Fibroblast of lung (primary cell): ENCODE measurements around the gene CXADR. TPM values are rescaled to one million over a fixed set of nuclear protein-coding genes. Genes with fewer than 3 reads are reported as not detected.

Source experiments
- DNase-seq, 2 donors: peaks; one replicate each; pipeline versions ENCODE4 v3.0.0 to v3.0.0-alpha.2; 2010; ENCODE audit warnings: low read depth in 2 of 2
- H2AFZ ChIP-seq: 2 replicates; pipeline ENCODE4 v1.5.1; 2012; ENCODE audit warnings: low read length, control low read depth, inconsistent platforms
- H3K27ac ChIP-seq: 2 replicates; pipeline ENCODE4 v1.5.1; 2011; ENCODE audit warnings: low read length, control low read depth; ENCODE audit not compliant: insufficient read depth
- H3K27me3 ChIP-seq: 2 replicates; pipeline ENCODE4 v1.5.1; 2011; ENCODE audit warnings: mild to moderate bottlenecking, low read length; ENCODE audit not compliant: control insufficient read depth, insufficient read depth
- H3K36me3 ChIP-seq: 2 replicates; pipeline ENCODE4 v1.5.1; 2011; ENCODE audit warnings: low read length; ENCODE audit not compliant: control insufficient read depth, insufficient read depth
- H3K4me1 ChIP-seq: 2 replicates; pipeline ENCODE4 v1.5.1; 2011; ENCODE audit warnings: low read length; ENCODE audit not compliant: control insufficient read depth, insufficient read depth; ENCODE audit errors: extremely low read depth
- H3K4me2 ChIP-seq: 2 replicates; pipeline ENCODE4 v1.5.1; 2011; ENCODE audit warnings: low read length, control low read depth; ENCODE audit not compliant: insufficient read depth; ENCODE audit errors: extremely low read depth
- H3K4me3 ChIP-seq, 4 experiments: fragments of 200-600 bp in 1 of 4; sonication (generic) in 1 of 4; replicated peaks in 1 of 4; 2 replicates each; pipeline ENCODE4 v1.5.1; 2011 to 2016; ENCODE audit warnings: low read length in 4 of 4, low read depth in 3 of 4, mild to moderate bottlenecking in 3 of 4, control low read depth in 2 of 4, inconsistent platforms in 1 of 4, mixed read lengths in 1 of 4; ENCODE audit not compliant: insufficient read depth in 1 of 4; ENCODE audit errors: control extremely low read depth in 1 of 4
- H3K79me2 ChIP-seq: 2 replicates; pipeline ENCODE4 v1.5.1; 2012; ENCODE audit warnings: mild to moderate bottlenecking, low read length, inconsistent platforms; ENCODE audit not compliant: control insufficient read depth, insufficient read depth
- H3K9ac ChIP-seq: 2 replicates; pipeline ENCODE4 v1.5.1; 2011; ENCODE audit warnings: mild to moderate bottlenecking, low read length, control low read depth; ENCODE audit not compliant: insufficient read depth
- H3K9me3 ChIP-seq: 2 replicates; pipeline ENCODE4 v1.5.1; 2012; ENCODE audit warnings: low read depth, low read length; ENCODE audit not compliant: control insufficient read depth, insufficient read depth
- H4K20me1 ChIP-seq: 2 replicates; pipeline ENCODE4 v1.5.1; 2011; ENCODE audit warnings: low read length; ENCODE audit not compliant: control insufficient read depth, insufficient read depth; ENCODE audit errors: extremely low read depth
- EZH2 ChIP-seq: IDR thresholded peaks from 2 replicates; pipeline ENCODE4 v1.5.1; 2012; ENCODE audit warnings: low read length, control low read depth, mild to moderate bottlenecking; ENCODE audit errors: missing control alignments
- polyA plus RNA-seq, 2 donors: library from polyadenylated mRNA; depleted of rRNA in 1 of 2; stranded (reverse) in 1 of 2; unstranded in 1 of 2; fragments of >200 nt; gene quantifications; 2 replicates each; pipeline ENCODE4 v1.2.1, GENCODE V29; 2011 to 2012; ENCODE audit warnings: missing spikeins in 1 of 2
- total RNA-seq: library from RNA; depleted of rRNA; stranded (reverse); fragments of >200 nt; gene quantifications from 2 replicates; pipeline ENCODE4 v1.2.1, GENCODE V29; 2014
- TF ChIP-seq, protein P1 (sequence below), 2 donors: IDR thresholded peaks in 1 of 2; conservative IDR thresholded peaks in 1 of 2; 1 replicate in 1 of 2; 2 replicates in 1 of 2; pipeline ENCODE4 v1.5.1; 2011 to 2012; ENCODE audit warnings: low read length in 2 of 2, control low read depth in 1 of 2, inconsistent platforms in 1 of 2, low read depth in 1 of 2, mild to moderate bottlenecking in 1 of 2

CXADR gene
- total and polyA plus RNA-seq, 2 donors (not counting 1 experiment from before 2014, with no cell fraction given), result 0.69 to 9.9 TPM

DNA sequence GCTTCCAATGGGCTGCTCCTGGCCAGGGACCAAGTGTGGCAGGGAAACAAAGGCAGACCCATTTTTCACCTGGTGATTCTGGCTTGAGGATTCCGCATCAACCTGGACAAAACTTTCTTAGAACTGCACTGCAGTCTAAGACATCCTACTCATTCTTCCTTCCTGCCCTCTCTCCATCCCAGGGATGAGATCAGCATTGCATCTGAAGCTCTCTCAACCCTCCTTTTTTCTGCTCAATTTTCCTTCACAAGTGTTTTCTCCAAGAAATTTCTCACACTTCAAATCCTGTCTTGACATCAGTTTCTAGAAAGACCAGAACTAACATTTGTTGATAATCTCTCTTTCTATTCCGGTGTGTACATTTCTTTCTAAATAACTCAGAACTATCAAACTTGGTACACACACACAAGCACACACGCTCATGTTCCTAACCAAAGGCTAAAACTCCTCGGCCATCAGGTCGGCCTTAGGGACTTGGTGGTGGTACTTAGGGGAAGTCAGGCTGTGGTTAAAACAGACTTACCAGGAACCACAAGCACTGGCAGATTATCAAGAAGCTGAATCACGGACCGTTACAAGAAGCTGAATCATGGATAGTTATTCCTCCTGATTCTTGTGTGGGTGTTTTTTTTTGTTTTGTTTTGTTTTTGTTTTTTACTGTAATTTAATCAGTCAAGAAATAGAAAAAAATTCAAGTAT is 21.0 kb upstream of the CXADR start:
- Histone ChIP-seq H2AFZ (peak overlapping the region; percentile 35), H3K9ac (no peak overlapping the region), H3K9me3 (no peaks in the 10 kb centered on the region), H3K4me2 (peak overlapping the region; percentile 81), H4K20me1 (no peaks in the 10 kb centered on the region), H3K27me3 (no peaks in the 10 kb centered on the region), H3K4me3 (no peak overlapping the region), H3K36me3 (no peaks in the 10 kb centered on the region), H3K79me2 (no peaks in the 10 kb centered on the region), H3K4me1 (peaks cover 15% of the 10 kb centered on the region), H3K27ac (peak overlapping the region; percentile 66)
- TF ChIP-seq EZH2, result no peak
- TF ChIP-seq, protein P1, sequence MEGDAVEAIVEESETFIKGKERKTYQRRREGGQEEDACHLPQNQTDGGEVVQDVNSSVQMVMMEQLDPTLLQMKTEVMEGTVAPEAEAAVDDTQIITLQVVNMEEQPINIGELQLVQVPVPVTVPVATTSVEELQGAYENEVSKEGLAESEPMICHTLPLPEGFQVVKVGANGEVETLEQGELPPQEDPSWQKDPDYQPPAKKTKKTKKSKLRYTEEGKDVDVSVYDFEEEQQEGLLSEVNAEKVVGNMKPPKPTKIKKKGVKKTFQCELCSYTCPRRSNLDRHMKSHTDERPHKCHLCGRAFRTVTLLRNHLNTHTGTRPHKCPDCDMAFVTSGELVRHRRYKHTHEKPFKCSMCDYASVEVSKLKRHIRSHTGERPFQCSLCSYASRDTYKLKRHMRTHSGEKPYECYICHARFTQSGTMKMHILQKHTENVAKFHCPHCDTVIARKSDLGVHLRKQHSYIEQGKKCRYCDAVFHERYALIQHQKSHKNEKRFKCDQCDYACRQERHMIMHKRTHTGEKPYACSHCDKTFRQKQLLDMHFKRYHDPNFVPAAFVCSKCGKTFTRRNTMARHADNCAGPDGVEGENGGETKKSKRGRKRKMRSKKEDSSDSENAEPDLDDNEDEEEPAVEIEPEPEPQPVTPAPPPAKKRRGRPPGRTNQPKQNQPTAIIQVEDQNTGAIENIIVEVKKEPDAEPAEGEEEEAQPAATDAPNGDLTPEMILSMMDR (conservative IDR thresholded peaks at IDR 0.05 in 1 of 2, IDR thresholded peaks at IDR 0.05 in 1 of 2; ENCODE audit: low read depth in 1 of 2, low read length in 2 of 2), result no peak
- peak; percentile 98 to 100 for DNase-seq

DNA sequence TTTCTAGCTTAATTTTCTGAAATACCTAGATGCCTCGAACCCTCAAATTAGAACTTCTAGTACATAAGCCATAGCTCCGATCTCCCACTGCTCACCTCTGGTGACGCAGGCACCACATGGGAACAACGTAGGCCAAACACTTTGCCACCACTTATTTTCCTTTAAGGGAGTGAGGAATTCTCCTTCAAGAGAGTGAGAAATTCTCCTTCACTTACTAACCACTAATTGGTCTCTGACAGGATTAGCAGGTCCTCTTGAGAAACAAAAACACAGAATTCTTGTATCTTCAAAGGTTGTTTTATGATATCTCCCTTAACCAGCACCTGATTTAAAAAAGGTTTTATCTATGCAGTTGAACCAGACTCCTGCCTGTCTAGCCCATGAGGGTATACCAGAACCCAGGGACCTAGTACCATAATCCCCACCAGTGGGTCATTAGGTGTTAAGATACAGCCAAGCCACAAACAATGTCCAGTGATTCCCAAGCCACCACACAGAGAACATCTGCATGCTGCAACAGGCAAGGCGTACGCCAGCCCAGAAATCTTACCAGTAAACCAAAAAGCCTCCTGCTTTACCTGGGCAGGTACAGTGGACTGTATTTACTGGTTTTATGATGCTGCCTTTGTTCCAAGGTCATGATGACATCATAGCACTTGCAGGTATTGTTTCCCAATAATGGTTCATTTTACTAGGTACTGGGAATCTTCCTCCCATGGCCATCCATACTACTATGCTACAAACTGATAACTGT is 20.3 kb upstream of the CXADR start:
- H2AFZ ChIP-seq, result no peak overlapping the region
- H3K4me3 ChIP-seq, result no peak overlapping the region
- no peak overlapping the region for H3K4me2 ChIP-seq
- H3K9ac ChIP-seq, result no peak overlapping the region
- no peaks in the 10 kb centered on the region for H3K9me3 ChIP-seq
- no peaks in the 10 kb centered on the region for H3K27me3 ChIP-seq
- no peaks in the 10 kb centered on the region for H4K20me1 ChIP-seq
- peaks cover 15% of the 10 kb centered on the region for H3K4me1 ChIP-seq
- no peaks in the 10 kb centered on the region for H3K79me2 ChIP-seq
- H3K36me3 ChIP-seq, result no peaks in the 10 kb centered on the region
- peak in 1 of 2 donors; percentile 84 for DNase-seq
- TF ChIP-seq EZH2, result no peak
- TF ChIP-seq, protein P1 (conservative IDR thresholded peaks at IDR 0.05 in 1 of 2, IDR thresholded peaks at IDR 0.05 in 1 of 2; ENCODE audit: low read depth in 1 of 2, low read length in 2 of 2), result no peak
- peak overlapping the region; percentile 46 for H3K27ac ChIP-seq

DNA sequence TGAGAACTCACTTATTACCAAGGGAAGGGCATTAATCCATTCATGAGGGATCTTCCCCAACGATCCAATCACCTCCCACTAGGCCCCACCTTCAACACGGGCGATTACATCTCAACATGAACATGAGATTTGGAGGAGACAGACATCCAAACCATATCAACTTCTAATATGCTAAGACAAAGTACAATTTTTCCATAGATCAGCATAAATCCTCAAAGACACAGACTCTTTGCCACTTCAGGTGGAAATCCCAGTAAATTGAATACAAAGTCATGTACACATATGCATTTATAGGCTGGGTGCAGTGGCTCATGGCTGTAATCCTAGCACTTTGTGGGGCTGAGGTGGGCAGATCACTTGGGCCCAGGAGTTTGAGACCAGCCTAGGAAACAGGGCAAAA is 18.8 kb upstream of the CXADR start:
- TF ChIP-seq EZH2, result no peak
- TF ChIP-seq, protein P1 (conservative IDR thresholded peaks at IDR 0.05 in 1 of 2, IDR thresholded peaks at IDR 0.05 in 1 of 2; ENCODE audit: low read depth in 1 of 2, low read length in 2 of 2), result no peak
- Histone ChIP-seq H3K27ac (no peak overlapping the region), H3K4me3 (no peak overlapping the region), H3K79me2 (no peaks in the 10 kb centered on the region), H3K9ac (no peak overlapping the region), H3K4me1 (peaks cover 12% of the 10 kb centered on the region), H2AFZ (no peak overlapping the region), H3K27me3 (no peaks in the 10 kb centered on the region), H3K9me3 (no peaks in the 10 kb centered on the region), H3K36me3 (no peaks in the 10 kb centered on the region), H4K20me1 (no peaks in the 10 kb centered on the region), H3K4me2 (no peak overlapping the region)
- no peak for DNase-seq
